ENCODE measurements around the gene KLHL36.
"Not testable (repeated sequence)": the region's sequence is repeated elsewhere in the genome, so short reads cannot be mapped to it uniquely, and the experiment has no call there.

The KLHL36 gene

DNA sequence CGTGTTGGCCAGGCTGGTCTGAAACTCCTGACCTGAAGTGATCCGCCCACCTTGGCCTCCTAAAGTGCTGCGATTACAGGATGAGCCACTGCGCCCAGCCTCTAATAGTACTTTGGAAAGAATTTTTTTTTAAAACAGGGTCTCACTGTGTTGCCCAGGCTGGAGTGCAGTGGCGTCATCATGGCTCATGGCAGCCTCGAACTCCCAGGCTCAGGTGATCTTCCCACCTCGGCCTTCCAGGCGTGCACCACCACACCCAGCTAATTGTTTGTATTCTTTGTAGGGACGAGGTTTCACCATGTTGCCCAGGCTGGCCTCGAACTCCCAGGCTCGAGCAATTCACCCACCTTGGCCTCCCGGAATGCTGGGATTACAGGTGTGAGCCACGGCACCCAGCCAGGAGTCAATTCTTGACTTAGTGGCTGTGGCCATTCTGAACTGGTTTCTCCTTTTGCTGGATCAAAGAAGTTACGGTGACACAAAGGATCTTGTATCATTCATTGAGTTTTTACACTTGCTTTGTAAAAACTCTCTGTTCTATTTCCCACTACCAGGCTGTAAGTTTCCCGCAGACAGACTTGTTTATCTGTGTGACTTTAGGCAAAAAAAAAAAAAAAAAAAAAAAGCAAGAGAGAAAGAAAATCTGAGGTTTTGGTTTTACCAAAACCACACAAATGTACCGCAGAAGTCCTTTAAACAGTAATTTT is 17.7 kb upstream of the KLHL36 start:
- H3K4me1 ChIP-seq = peaks cover 3% of the 10 kb centered on the region; the same call in 1 of the 2 replicates
- no peak for TF ChIP-seq CTCF (IDR thresholded peaks at IDR 0.05; ENCODE audit: low read depth, low read length)
- no peaks in the 10 kb centered on the region for H3K36me3 ChIP-seq
- H3K4me3 ChIP-seq (ENCODE audit: low read depth, low read length) = no peak overlapping the region
- no peaks in the 10 kb centered on the region for H3K27me3 ChIP-seq
- H3K9me3 ChIP-seq = no peaks in the 10 kb centered on the region
- no peak for DNase-seq

DNA sequence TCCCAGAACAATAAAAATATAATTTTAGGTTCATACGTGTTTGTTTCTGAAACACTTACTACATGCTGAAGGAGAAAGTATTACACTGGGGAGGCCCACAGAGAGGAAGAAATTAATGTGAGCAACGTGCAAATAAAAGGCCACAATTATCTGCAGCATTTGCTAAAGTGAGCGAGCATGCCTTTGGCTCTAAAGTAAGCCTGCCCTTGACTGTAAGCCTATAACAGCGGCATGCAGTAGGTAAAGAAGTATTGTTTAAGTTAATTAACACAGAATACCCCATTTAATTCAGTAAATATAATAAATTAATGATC is 17.2 kb upstream of the KLHL36 start:
- Histone ChIP-seq H3K36me3 (no peaks in the 10 kb centered on the region), H3K4me1 (peaks cover 3% of the 10 kb centered on the region; the same call in 1 of the 2 replicates), H3K27me3 (no peaks in the 10 kb centered on the region), H3K4me3 (ENCODE audit: low read depth, low read length) (no peak overlapping the region), H3K9me3 (no peaks in the 10 kb centered on the region)
- no peak for DNase-seq
- no peak for TF ChIP-seq CTCF (IDR thresholded peaks at IDR 0.05; ENCODE audit: low read depth, low read length)

- DNase-seq = no peak
- Histone ChIP-seq H3K4me3 (ENCODE audit: low read depth, low read length) (no peak overlapping the region), H3K27me3 (no peaks in the 10 kb centered on the region), H3K36me3 (no peaks in the 10 kb centered on the region), H3K9me3 (no peaks in the 10 kb centered on the region), H3K4me1 (peaks cover 3% of the 10 kb centered on the region; the same call in 1 of the 2 replicates)
- no peak for TF ChIP-seq CTCF (IDR thresholded peaks at IDR 0.05; ENCODE audit: low read depth, low read length)
These were observed 16.4 kb upstream of the KLHL36 start for GRCh38 chr16:84631886-84632285.

- not testable (repeated sequence) for H3K27me3 ChIP-seq; H3K9me3 ChIP-seq; H3K36me3 ChIP-seq; H3K4me1 ChIP-seq; DNase-seq; H3K4me3 ChIP-seq (ENCODE audit: low read depth, low read length)
These were observed 15.4 kb upstream of the KLHL36 start for GRCh38 chr16:84632862-84633261.

DNA sequence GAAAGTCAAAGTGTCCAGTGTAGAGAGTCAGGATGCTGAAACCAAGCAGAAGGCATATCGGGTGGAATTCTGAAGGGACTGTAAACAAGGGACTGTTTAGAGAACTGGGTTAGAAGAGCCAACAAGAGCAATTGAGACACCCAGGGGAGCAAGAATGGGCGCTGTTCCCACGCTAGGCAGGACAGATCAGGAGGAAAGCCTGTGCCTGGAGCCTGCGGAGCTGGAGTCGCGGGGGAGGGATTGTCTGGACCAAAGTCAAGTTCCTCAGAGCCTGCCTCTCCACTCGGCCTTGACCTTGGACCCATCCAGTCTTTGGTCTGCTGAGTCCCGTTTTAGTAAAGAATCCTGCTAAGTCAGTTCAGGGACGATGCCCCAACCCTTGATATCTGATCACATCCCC is 14.7 kb upstream of the KLHL36 start:
- TF ChIP-seq CTCF (IDR thresholded peaks at IDR 0.05; ENCODE audit: low read depth, low read length) = no peak
- DNase-seq = no peak
- H3K36me3 ChIP-seq = no peaks in the 10 kb centered on the region

DNA sequence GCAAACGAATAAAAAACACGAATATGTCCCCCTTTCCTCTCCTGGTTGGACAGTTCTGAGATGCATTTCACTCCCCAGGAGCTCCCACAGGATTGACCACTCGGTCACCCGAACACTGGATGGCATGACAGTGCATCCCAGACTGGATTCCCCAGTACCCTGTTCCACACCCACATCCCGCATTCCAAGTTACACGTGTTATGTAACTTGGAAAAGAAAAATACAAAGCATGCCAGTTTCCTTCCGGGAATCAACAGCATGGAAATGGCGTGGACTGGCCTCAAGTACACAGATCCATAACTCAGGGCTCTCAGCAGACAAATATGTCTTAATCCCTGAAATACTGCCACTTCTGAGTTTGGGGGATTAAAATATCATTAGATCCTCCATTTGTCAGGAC is 12.6 kb upstream of the KLHL36 start:
- Histone ChIP-seq H3K4me1 (peaks cover 5% of the 10 kb centered on the region), H3K36me3 (no peaks in the 10 kb centered on the region), H3K4me3 (ENCODE audit: low read depth, low read length) (no peak overlapping the region), H3K9me3 (no peaks in the 10 kb centered on the region), H3K27me3 (no peaks in the 10 kb centered on the region)
- no peak for TF ChIP-seq CTCF (IDR thresholded peaks at IDR 0.05; ENCODE audit: low read depth, low read length)
- no peak for DNase-seq

More for the DNA sequence above, 14.7 kb upstream of the KLHL36 start:
- H3K4me1 ChIP-seq = peaks cover 3% of the 10 kb centered on the region; the same call in 1 of the 2 replicates
- H3K4me3 ChIP-seq (ENCODE audit: low read depth, low read length) = no peak overlapping the region
- no peaks in the 10 kb centered on the region for H3K9me3 ChIP-seq
- no peaks in the 10 kb centered on the region for H3K27me3 ChIP-seq
